Smooth muscle cell of trachea (primary cell): Measurements from ENCODE around the gene MAD2L1BP. TPM values are rescaled to one million over a fixed set of nuclear protein-coding genes. Genes with fewer than 3 reads are reported as not detected.

Experiments used
- total RNA-seq: library from RNA; depleted of rRNA; stranded (reverse); fragments of >200 nt; gene quantifications from 2 replicates; pipeline ENCODE4 v1.2.1, GENCODE V29; 2014

The MAD2L1BP gene, protein sequence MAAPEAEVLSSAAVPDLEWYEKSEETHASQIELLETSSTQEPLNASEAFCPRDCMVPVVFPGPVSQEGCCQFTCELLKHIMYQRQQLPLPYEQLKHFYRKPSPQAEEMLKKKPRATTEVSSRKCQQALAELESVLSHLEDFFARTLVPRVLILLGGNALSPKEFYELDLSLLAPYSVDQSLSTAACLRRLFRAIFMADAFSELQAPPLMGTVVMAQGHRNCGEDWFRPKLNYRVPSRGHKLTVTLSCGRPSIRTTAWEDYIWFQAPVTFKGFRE
- total RNA-seq = 30.4 and 42.2 TPM in 2 replicates

DNA sequence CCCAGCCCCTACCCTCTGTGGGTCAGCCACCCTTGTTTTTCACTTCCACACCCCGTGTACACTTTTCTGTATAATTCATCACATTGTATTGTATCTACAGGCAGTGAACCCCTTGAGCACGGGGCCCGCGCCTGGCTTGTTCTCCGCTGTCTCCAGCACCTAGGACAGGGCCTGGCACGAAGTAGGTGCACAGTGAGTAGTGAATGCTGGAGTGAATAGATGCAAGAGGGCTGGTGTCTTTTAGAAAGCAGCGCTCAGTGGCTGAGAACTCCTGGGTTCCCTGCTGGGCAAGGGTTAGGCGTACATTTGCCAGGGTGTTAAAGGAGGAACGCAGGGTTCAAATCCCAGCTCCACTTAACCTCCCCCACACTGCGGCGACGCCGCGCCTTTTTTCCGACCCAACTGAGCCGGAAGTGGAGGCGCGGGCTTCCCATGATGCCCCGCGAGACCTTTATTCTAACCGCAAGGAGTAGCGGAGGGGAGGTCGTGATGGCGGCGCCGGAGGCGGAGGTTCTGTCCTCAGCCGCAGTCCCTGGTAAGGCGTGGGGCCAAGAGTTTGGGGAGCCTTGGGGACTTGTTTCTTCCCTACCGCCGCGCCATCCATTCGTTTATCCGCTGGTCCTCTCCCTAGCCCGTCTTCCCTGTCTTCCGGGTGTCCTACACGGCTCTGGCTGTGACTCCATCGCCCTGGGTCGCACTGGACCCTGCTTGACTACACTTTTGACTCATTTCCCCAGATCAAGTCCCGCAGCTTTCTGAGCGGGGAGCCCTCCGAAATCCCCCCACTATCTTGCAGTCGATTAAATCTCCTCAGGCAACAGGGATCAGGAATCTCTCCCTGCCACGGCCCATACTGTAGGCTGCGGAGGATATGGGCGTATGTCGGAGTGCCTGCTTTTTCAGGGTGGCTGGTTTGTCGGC lies at the start of gene MAD2L1BP:
Gene MAD2L1BP (plus strand): TSS at position 454 of the 921 bp plus-strand sequence. CDS start 36 bp downstream, at position 490.

DNA sequence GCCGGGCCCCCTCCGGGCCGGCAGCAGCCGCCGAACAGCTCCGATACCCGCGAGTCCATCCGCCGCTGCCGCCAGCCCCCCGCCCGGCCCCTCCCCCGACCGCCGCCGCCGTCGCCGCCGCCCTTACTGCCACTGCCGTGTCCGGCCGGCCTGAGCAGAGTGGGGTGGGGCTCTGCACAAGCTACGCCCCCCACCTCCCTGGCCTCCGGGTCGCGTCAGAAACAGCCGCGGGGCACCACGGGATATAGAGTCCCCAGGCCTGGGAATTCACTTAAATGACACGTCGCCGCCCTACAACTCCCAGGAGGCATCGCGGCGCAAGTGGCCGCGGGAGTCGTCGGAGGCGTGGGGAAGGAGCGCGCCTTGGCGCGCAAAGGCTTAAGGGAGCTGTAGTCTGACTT lies 6.5 kb upstream of the MAD2L1BP start, which contains the start of gene GTPBP2:
Gene GTPBP2 (minus strand): TSS at position 161 of the 401 bp plus-strand sequence. CDS start 102 bp downstream, at position 59.

DNA sequence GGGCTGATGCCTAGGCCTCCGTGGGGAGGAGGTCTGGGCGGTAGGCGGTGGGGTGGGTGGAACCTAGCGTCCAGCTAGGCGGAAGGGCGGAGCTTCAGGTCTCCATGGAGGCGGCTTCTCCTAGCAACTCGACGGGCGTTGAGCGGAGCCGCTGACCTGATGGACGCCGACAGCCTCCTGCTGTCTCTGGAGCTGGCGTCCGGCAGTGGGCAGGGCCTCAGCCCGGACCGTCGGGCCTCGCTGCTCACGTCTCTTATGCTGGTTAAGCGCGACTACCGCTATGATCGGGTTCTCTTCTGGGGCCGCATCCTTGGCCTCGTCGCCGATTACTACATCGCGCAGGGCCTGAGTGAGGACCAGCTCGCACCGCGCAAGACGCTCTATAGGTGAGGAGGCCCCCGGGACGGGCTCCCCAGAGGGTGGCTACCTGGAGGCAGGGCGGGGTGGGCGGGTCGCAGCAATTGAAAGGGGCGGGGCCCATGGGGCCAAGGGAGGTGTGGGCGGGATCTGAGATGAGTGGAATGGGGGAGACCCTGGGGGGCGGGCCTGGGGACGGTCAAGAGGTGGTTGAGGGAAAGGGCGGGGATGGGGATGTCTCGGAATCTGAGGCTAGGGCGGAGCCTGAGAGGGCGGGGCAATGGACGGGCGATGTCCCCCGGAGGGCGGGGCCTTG lies 9.4 kb downstream of the MAD2L1BP start, which contains the start of gene RSPH9:
Gene RSPH9 (plus strand): TSS at position 97 of the 673 bp plus-strand sequence. CDS start 63 bp downstream, at position 160.

DNA sequence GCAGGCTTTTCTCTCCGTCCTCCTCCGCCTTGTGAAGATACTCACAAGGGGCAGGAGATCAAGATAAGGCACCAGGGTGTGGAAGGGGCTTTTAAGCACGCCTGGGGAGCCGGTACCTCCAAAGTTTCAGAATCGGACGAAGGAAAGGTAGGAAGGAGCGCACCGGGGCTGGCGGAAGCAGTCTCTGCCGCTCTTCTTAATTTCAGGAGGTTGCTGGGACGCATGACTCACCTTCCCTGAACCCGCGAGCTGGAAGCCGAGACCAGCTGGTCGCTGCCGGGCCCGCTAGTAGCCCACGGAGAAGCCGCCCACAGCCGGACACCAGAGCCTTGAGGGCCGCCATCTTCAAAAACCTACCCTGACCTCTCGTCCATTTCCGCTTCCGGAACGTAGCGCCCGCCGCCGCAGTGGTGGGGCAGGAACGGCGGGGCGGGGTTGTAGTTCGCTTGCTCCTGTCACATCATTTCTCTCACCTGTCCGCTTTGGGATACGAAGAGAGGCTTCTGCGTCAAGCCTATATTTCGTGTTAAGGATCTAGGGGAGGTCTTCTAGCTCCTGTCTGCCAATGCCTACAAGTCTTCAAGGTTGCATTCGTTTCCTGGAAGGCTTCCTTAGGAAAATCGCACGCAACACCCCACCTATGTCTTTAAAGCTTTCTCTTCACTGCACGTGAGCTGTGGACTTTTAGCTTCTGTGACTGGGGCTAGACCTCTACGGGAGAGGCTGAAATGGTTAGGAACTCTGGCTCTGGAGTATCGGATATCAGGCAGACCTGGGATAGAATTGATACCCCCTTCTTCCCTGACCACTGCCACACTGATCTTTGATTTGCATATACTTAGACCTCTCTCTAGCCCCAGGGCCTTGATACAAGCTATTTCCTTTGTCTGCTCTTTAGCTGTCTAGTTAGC lies 52.1 kb downstream of the MAD2L1BP start, which contains the start of gene MRPS18A:
Gene MRPS18A (minus strand): TSS at position 355 of the 911 bp plus-strand sequence. CDS start 12 bp downstream, at position 343.

Other genes with a start within 250 kb of the MAD2L1BP start
- gene ABCC10, start 208.3 kb upstream of the MAD2L1BP start, total RNA-seq = 20.1 and 23.7 TPM in 2 replicates
- gene DLK2, start 180.3 kb upstream of the MAD2L1BP start, total RNA-seq = 0.66 TPM in 1 of 2 replicates, not detected in the other
- 11.2 and 12.4 TPM in 2 replicates for gene TJAP1, start 158.3 kb upstream of the MAD2L1BP start, total RNA-seq
- gene LRRC73, start 125.5 kb upstream of the MAD2L1BP start, total RNA-seq = 0.15 and 0.50 TPM in 2 replicates
- 92.6 and 152 TPM in 2 replicates for gene YIPF3, start 118.9 kb upstream of the MAD2L1BP start, total RNA-seq
- gene POLR1C, start 118.8 kb upstream of the MAD2L1BP start, total RNA-seq = 26.6 and 27.2 TPM in 2 replicates
- 15.4 and 22.3 TPM in 2 replicates for gene XPO5, start 59.8 kb upstream of the MAD2L1BP start, total RNA-seq
- gene POLH, start 59.7 kb upstream of the MAD2L1BP start, total RNA-seq = 27.9 and 36.6 TPM in 2 replicates
- 61.5 and 67.6 TPM in 2 replicates for gene GTPBP2, start 6.6 kb upstream of the MAD2L1BP start, total RNA-seq
- 1.0 and 1.8 TPM in 2 replicates for gene RSPH9, start 9.2 kb downstream of the MAD2L1BP start, total RNA-seq
- 39.7 and 42.8 TPM in 2 replicates for gene MRPS18A, start 52.0 kb downstream of the MAD2L1BP start, total RNA-seq
- gene VEGFA, start 134.4 kb downstream of the MAD2L1BP start, total RNA-seq = 49.3 and 183 TPM in 2 replicates